Neural cell (in vitro differentiated cells): ENCODE data around the gene TAS2R38. TPM values are rescaled to one million over a fixed set of nuclear protein-coding genes. Genes with fewer than 3 reads are reported as not detected.

ENCODE experiments used
- H2AFZ ChIP-seq: fragments of 200-600, 300-800 bp; sonication (generic), shearing (Covaris generic); 2 replicates; pipeline ENCODE4 v1.6.0; 2014; ENCODE audit warnings: low read depth, mild to moderate bottlenecking, antibody characterized with exemption, low read length, moderate library complexity
- H3F3A ChIP-seq: fragments of 200-600 bp; shearing (Covaris generic); 2 replicates; pipeline ENCODE4 v1.6.1; 2016; ENCODE audit warnings: mild to moderate bottlenecking, moderate library complexity, mixed read lengths, antibody characterized with exemption, low read length; ENCODE audit not compliant: insufficient read depth, poor library complexity, severe bottlenecking
- H3K27ac ChIP-seq: fragments of 200-600, 300-800 bp; sonication (generic), shearing (Covaris generic); 2 replicates; pipeline ENCODE4 v1.5.1; 2014; ENCODE audit warnings: mild to moderate bottlenecking, low read length, moderate library complexity
- H3K27me3 ChIP-seq: fragments of 300-800, 200-600 bp; sonication (generic), shearing (Covaris generic); 2 replicates; pipeline ENCODE4 v1.6.0; 2014; ENCODE audit warnings: mild to moderate bottlenecking, low read depth, low read length, moderate library complexity; ENCODE audit not compliant: insufficient read depth
- H3K36me3 ChIP-seq: fragments of 300-800, 200-600 bp; sonication (generic), shearing (Covaris generic); 2 replicates; pipeline ENCODE4 v1.5.1; 2014; ENCODE audit warnings: mild to moderate bottlenecking, antibody characterized with exemption, low read length, moderate library complexity; ENCODE audit not compliant: insufficient read depth
- H3K4me2 ChIP-seq: fragments of 300-800, 200-600 bp; sonication (generic), shearing (Covaris generic); 2 replicates; pipeline ENCODE4 v1.6.0; 2014; ENCODE audit warnings: mild to moderate bottlenecking, low read length
- H3K4me3 ChIP-seq: fragments of 300-800, 200-600 bp; sonication (generic), shearing (Covaris generic); 2 replicates; pipeline ENCODE4 v1.5.1; 2014; ENCODE audit warnings: mild to moderate bottlenecking, low read length, moderate library complexity
- H3K79me2 ChIP-seq: fragments of 200-600 bp; shearing (Covaris generic); replicated peaks from 2 replicates; pipeline ENCODE4 v1.6.0; 2014; ENCODE audit warnings: mild to moderate bottlenecking, low read length, moderate library complexity; ENCODE audit not compliant: insufficient read depth
- H3K9ac ChIP-seq: fragments of 300-800, 200-600 bp; sonication (generic), shearing (Covaris generic); 2 replicates; pipeline ENCODE4 v1.6.1; 2016; ENCODE audit warnings: mild to moderate bottlenecking, low read length, mixed read lengths
- H3K9me2 ChIP-seq: fragments of 200-600 bp; shearing (Covaris generic); 2 replicates; pipeline ENCODE4 v1.6.1; 2016; ENCODE audit warnings: mild to moderate bottlenecking, low read length, mixed read lengths; ENCODE audit not compliant: insufficient read depth
- H3K9me3 ChIP-seq: fragments of 200-600, 300-800 bp; sonication (generic), shearing (Covaris generic); 2 replicates; pipeline ENCODE4 v1.6.1; 2016; ENCODE audit warnings: mild to moderate bottlenecking, mixed run types, low read length, moderate library complexity, mixed read lengths
- H4K20me1 ChIP-seq: fragments of 200-600 bp; shearing (Covaris generic); 2 replicates; pipeline ENCODE4 v1.6.1; 2016; ENCODE audit warnings: mild to moderate bottlenecking, mixed run types; ENCODE audit not compliant: insufficient read depth
- CTCF ChIP-seq: fragments of 450-650 bp; IDR thresholded peaks from 2 replicates; pipeline ENCODE4 v1.5.1; 2014; ENCODE audit warnings: antibody characterized with exemption, mild to moderate bottlenecking, moderate library complexity; ENCODE audit not compliant: poor library complexity, severe bottlenecking
- EP300 ChIP-seq: fragments of 450-650 bp; conservative IDR thresholded peaks from 2 replicates; pipeline ENCODE4 v1.6.1; 2014; ENCODE audit warnings: antibody characterized with exemption, mild to moderate bottlenecking, moderate library complexity; ENCODE audit not compliant: poor library complexity, severe bottlenecking
- EZH2 ChIP-seq: fragments of 200-600, 300-800 bp; shearing (Covaris generic), sonication (generic); IDR thresholded peaks from 2 replicates; pipeline ENCODE4 v1.6.1; 2014; ENCODE audit warnings: antibody characterized with exemption, low read length, borderline replicate concordance, mild to moderate bottlenecking; ENCODE audit not compliant: insufficient read depth, poor library complexity, severe bottlenecking
- MXI1 ChIP-seq: fragments of 450-650 bp; conservative IDR thresholded peaks from 2 replicates; pipeline ENCODE4 v1.6.1; 2014; ENCODE audit warnings: antibody characterized with exemption, mild to moderate bottlenecking; ENCODE audit not compliant: poor library complexity, severe bottlenecking
- POLR2AphosphoS5 ChIP-seq: IDR thresholded peaks from 2 replicates; pipeline ENCODE4 v1.6.1; 2012
- RAD21 ChIP-seq: fragments of 450-650 bp; conservative IDR thresholded peaks from 2 replicates; pipeline ENCODE4 v1.6.1; 2014; ENCODE audit warnings: antibody characterized with exemption, mild to moderate bottlenecking, moderate library complexity
- REST ChIP-seq: IDR thresholded peaks from 2 replicates; pipeline ENCODE4 v1.6.1; 2012; ENCODE audit warnings: borderline replicate concordance
- SMC3 ChIP-seq: fragments of 450-650 bp; conservative IDR thresholded peaks from 2 replicates; pipeline ENCODE4 v1.6.1; 2014; ENCODE audit warnings: antibody characterized with exemption, mild to moderate bottlenecking, moderate library complexity; ENCODE audit not compliant: poor library complexity
- TAF1 ChIP-seq: IDR thresholded peaks from 2 replicates; pipeline ENCODE4 v1.6.1; 2012; ENCODE audit warnings: low read depth
- polyA plus RNA-seq: library from polyadenylated mRNA; depleted of rRNA; stranded (reverse); fragments of >200 nt; gene quantifications from 2 replicates; pipeline ENCODE4 v1.2.3, GENCODE V29; 2014

TAS2R38 gene
- polyA plus RNA-seq, 1 donor from 2014 or later = not detected

- no peak overlapping the region for H3K4me2 ChIP-seq
- H3K27ac ChIP-seq = no peak overlapping the region
- no peaks in the 10 kb centered on the region for H3F3A ChIP-seq
- H2AFZ ChIP-seq = no peak overlapping the region
- no peaks in the 10 kb centered on the region for H4K20me1 ChIP-seq
- H3K4me3 ChIP-seq = no peak overlapping the region
- TF ChIP-seq MXI1 = no peak
- no peak for TF ChIP-seq CTCF
- TF ChIP-seq TAF1 = no peak
- no peaks in the 10 kb centered on the region for H3K79me2 ChIP-seq
- no peaks in the 10 kb centered on the region for H3K9me3 ChIP-seq
- H3K36me3 ChIP-seq = no peaks in the 10 kb centered on the region
- H3K9ac ChIP-seq = no peak overlapping the region
- no peaks in the 10 kb centered on the region for H3K9me2 ChIP-seq
- no peaks in the 10 kb centered on the region for H3K27me3 ChIP-seq
These were observed 43.4 kb downstream of the TAS2R38 start for GRCh38 chr7:141930211-141930610.

- H3K79me2 ChIP-seq = no peaks in the 10 kb centered on the region
- TF ChIP-seq CTCF (no peak), MXI1 (no peak), EZH2 (no peak), RAD21 (no peak), TAF1 (no peak), POLR2AphosphoS5 (no peak), SMC3 (no peak), EP300 (no peak), REST (no peak)
- no peak overlapping the region for H2AFZ ChIP-seq
- no peaks in the 10 kb centered on the region for H3F3A ChIP-seq
- no peaks in the 10 kb centered on the region for H3K36me3 ChIP-seq
- no peak overlapping the region for H3K4me3 ChIP-seq
- H3K4me2 ChIP-seq = no peak overlapping the region
- H3K27ac ChIP-seq = no peak overlapping the region
- no peaks in the 10 kb centered on the region for H3K27me3 ChIP-seq
- no peak overlapping the region for H3K9ac ChIP-seq
- no peaks in the 10 kb centered on the region for H3K9me2 ChIP-seq
- no peaks in the 10 kb centered on the region for H3K9me3 ChIP-seq
- H4K20me1 ChIP-seq = no peaks in the 10 kb centered on the region
These were observed 44.8 kb downstream of the TAS2R38 start for GRCh38 chr7:141928845-141929195.
